Natural killer cell (primary cell): Measurements from ENCODE around the gene TMEM147. TPM values are rescaled to one million over a fixed set of nuclear protein-coding genes. Genes with fewer than 3 reads are reported as not detected.

Source experiments
- ATAC-seq, 3 donors: fragments of 150-1000 bp in 2 of 3; fragments of 200-7000 bp in 1 of 3; cut with Tn5 transposase; 1 replicate in 1 of 3; 2 replicates in 2 of 3; pipeline ENCODE4 v1.10.0; 2021; ENCODE audit warnings: mild to moderate bottlenecking in 2 of 3, moderate library complexity in 2 of 3
- DNase-seq, 2 donors: peaks; one replicate each; pipeline versions ENCODE4 v3.0.0 to v3.0.0-alpha.2; 2013 to 2021; ENCODE audit warnings: mixed read lengths in 1 of 2
- H3K27ac ChIP-seq: one replicate; pipeline ENCODE4 v1.5.1; 2013; ENCODE audit warnings: mild to moderate bottlenecking, low read length
- H3K27me3 ChIP-seq: one replicate; pipeline ENCODE4 v1.6.1; 2013; ENCODE audit warnings: low read length; ENCODE audit not compliant: control insufficient read depth, insufficient read depth
- H3K36me3 ChIP-seq: one replicate; pipeline ENCODE4 v1.6.1; 2013; ENCODE audit warnings: low read length; ENCODE audit not compliant: control insufficient read depth, insufficient read depth
- H3K4me1 ChIP-seq: one replicate; pipeline ENCODE4 v1.6.1; 2013; ENCODE audit warnings: low read length; ENCODE audit not compliant: control insufficient read depth, insufficient read depth
- H3K4me3 ChIP-seq: one replicate; pipeline ENCODE4 v1.5.1; 2013; ENCODE audit warnings: low read length
- H3K9me3 ChIP-seq: one replicate; pipeline ENCODE4 v1.6.1; 2013; ENCODE audit warnings: low read length; ENCODE audit not compliant: control insufficient read depth, insufficient read depth
- H3K27ac Mint-ChIP-seq, 2 donors: one replicate each; pipeline ENCODE4 v1.8.0; 2022; ENCODE audit warnings: mild to moderate bottlenecking in 2 of 2, mixed read lengths in 2 of 2, moderate library complexity in 1 of 2
- H3K27me3 Mint-ChIP-seq, 2 donors: one replicate each; pipeline ENCODE4 v1.8.0; 2022; ENCODE audit warnings: low read depth in 2 of 2, mixed read lengths in 2 of 2
- H3K36me3 Mint-ChIP-seq: one replicate; pipeline ENCODE4 v1.8.0; 2022; ENCODE audit warnings: mixed read lengths
- H3K4me1 Mint-ChIP-seq, 2 donors: one replicate each; pipeline ENCODE4 v1.8.0; 2022; ENCODE audit warnings: mixed read lengths in 2 of 2
- H3K4me3 Mint-ChIP-seq: one replicate; pipeline ENCODE4 v1.8.0; 2022; ENCODE audit warnings: mild to moderate bottlenecking, moderate library complexity, mixed read lengths
- H3K9me3 Mint-ChIP-seq, 2 donors: one replicate each; pipeline ENCODE4 v1.8.0; 2022; ENCODE audit warnings: mixed read lengths in 2 of 2
- CTCF ChIP-seq: fragments of 200-600 bp; IDR thresholded peaks from one replicate; pipeline ENCODE4 v1.8.0; 2022; ENCODE audit warnings: antibody characterized with exemption
- WGBS: methylation state at CpG from one replicate; pipeline ENCODE4 v1.1.7; 2013; ENCODE audit warnings: missing lambda C conversion rate; ENCODE audit not compliant: insufficient coverage; 5-methylcytosine and 5-hydroxymethylcytosine counted together
- intact Hi-C: fragments of 100-400 bp; cut with micrococcal nuclease; formaldehyde crosslinking; loops from one replicate; pipeline ENCODE4 v1.14.2; 2022
- total RNA-seq, 4 donors: library from RNA; stranded (reverse); fragments of 120-200 nt in 1 of 4; gene quantifications; one replicate each; pipeline versions ENCODE4 v1.2.3 to v1.2.4, GENCODE V29; 2013 to 2022

The TMEM147 gene
- total RNA-seq, 3 donors from 2014 or later (not counting 1 experiment from before 2014, with no cell fraction given), result 30.6 to 37.9 (median 31.2) TPM

GRCh38 chr19:35565016-35565856, 19.8 kb downstream of the TMEM147 start:
- Histone ChIP-seq H3K4me3 (no peak overlapping the region), H3K9me3 (no peaks in the 10 kb centered on the region), H3K27me3 (no peaks in the 10 kb centered on the region), H3K27ac (no peak overlapping the region), H3K36me3 (no peaks in the 10 kb centered on the region), H3K4me1 (no peaks in the 10 kb centered on the region)
- no peaks in the 10 kb centered on the region for H3K36me3 Mint-ChIP-seq
- no peaks in the 10 kb centered on the region for H3K4me1 Mint-ChIP-seq
- no peaks in the 10 kb centered on the region for H3K9me3 Mint-ChIP-seq
- peaks cover 4 to 27% of the 10 kb centered on the region in 2 donors for H3K27me3 Mint-ChIP-seq
- H3K4me3 Mint-ChIP-seq, result no peak overlapping the region
- no peak overlapping the region for H3K27ac Mint-ChIP-seq
- 82% methylated on average over 10 of the region's 12 CpGs for WGBS
- intact Hi-C loops, result no loop called here
- no peak for TF ChIP-seq CTCF
- DNase-seq (no peak), ATAC-seq (no peak)

- H3K27me3 ChIP-seq, result peaks cover 2% of the 10 kb centered on the region
- H3K9me3 Mint-ChIP-seq, result no peaks in the 10 kb centered on the region
- intact Hi-C loops, result no loop called here
- no peak for TF ChIP-seq CTCF
- H3K4me1 ChIP-seq, result no peaks in the 10 kb centered on the region
- H3K36me3 Mint-ChIP-seq, result no peaks in the 10 kb centered on the region
- H3K27ac Mint-ChIP-seq, result no peak overlapping the region
- H3K4me3 Mint-ChIP-seq, result no peak overlapping the region
- DNase-seq (no peak), ATAC-seq (no peak)
- no peak overlapping the region for H3K27ac ChIP-seq
- H3K27me3 Mint-ChIP-seq, result peaks cover 12 to 22% of the 10 kb centered on the region in 2 donors
- H3K36me3 ChIP-seq, result no peaks in the 10 kb centered on the region
- H3K4me3 ChIP-seq, result no peak overlapping the region
- no peaks in the 10 kb centered on the region for H3K4me1 Mint-ChIP-seq
- no peaks in the 10 kb centered on the region for H3K9me3 ChIP-seq
- WGBS, result 90% methylated on average over 5 of the region's 7 CpGs
These were observed 21.3 kb downstream of the TMEM147 start for GRCh38 chr19:35566738-35567137.

GRCh38 chr19:35569281-35569781, 23.9 kb downstream of the TMEM147 start:
- Histone ChIP-seq H3K27me3 (peaks cover 2% of the 10 kb centered on the region), H3K9me3 (no peaks in the 10 kb centered on the region), H3K27ac (no peak overlapping the region), H3K4me1 (no peaks in the 10 kb centered on the region), H3K36me3 (no peaks in the 10 kb centered on the region), H3K4me3 (no peak overlapping the region)
- ATAC-seq (no peak), DNase-seq (no peak)
- Mint-ChIP-seq H3K27me3 (peaks cover 12 to 20% of the 10 kb centered on the region in 2 donors), H3K4me1 (no peaks in the 10 kb centered on the region), H3K36me3 (no peaks in the 10 kb centered on the region), H3K9me3 (no peaks in the 10 kb centered on the region), H3K4me3 (no peak overlapping the region), H3K27ac (no peak overlapping the region)
- no peak for TF ChIP-seq CTCF
- 64% methylated on average over 5 of the region's 5 CpGs for WGBS
- intact Hi-C loops, result no loop called here
